GM12878 (cell line): ENCODE data around the gene CLASP2. TPM values are rescaled to one million over a fixed set of nuclear protein-coding genes. Genes with fewer than 3 reads are reported as not detected.

ENCODE experiments used
- BRCA1 ChIP-seq: IDR thresholded peaks from 2 replicates; pipeline ENCODE4 v1.6.1; 2011; ENCODE audit warnings: low read depth, low read length, improper control_type of control experiment
- DPF2 ChIP-seq: fragments of 450-650 bp; IDR thresholded peaks from 2 replicates; pipeline ENCODE4 v1.6.1; 2017; ENCODE audit warnings: mild to moderate bottlenecking
- FOS ChIP-seq: IDR thresholded peaks from 3 replicates; pipeline ENCODE4 v1.6.1; 2011; ENCODE audit warnings: borderline replicate concordance; ENCODE audit not compliant: insufficient read length; ENCODE audit errors: extremely low read depth
- HDGF ChIP-seq: fragments of 450-650 bp; IDR thresholded peaks from 2 replicates; pipeline ENCODE4 v1.6.1; 2016; ENCODE audit warnings: antibody characterized with exemption
- NFIC ChIP-seq: IDR thresholded peaks from 2 replicates; pipeline ENCODE4 v1.6.1; 2012; ENCODE audit warnings: low read depth, mild to moderate bottlenecking, inconsistent platforms, low read length, moderate library complexity
- NRF1 ChIP-seq: conservative IDR thresholded peaks from 2 replicates; pipeline ENCODE4 v1.6.1; 2011; ENCODE audit warnings: mild to moderate bottlenecking, low read depth, low read length, improper control_type of control experiment
- RB1 ChIP-seq: fragments of 450-650 bp; formaldehyde crosslinking; IDR thresholded peaks from 2 replicates; pipeline ENCODE4 v1.6.1; 2017; ENCODE audit warnings: mild to moderate bottlenecking, borderline replicate concordance
- SREBF1 ChIP-seq: IDR thresholded peaks from 2 replicates; pipeline ENCODE4 v1.6.1; 2012; ENCODE audit warnings: mild to moderate bottlenecking, low read length
- TBL1XR1 ChIP-seq: IDR thresholded peaks from 2 replicates; pipeline ENCODE4 v1.6.1; 2012; ENCODE audit warnings: low read depth, low read length, improper control_type of control experiment
- TCF3 ChIP-seq: IDR thresholded peaks from 2 replicates; pipeline ENCODE4 v1.6.1; 2012; ENCODE audit warnings: low read depth, mild to moderate bottlenecking, low read length, borderline replicate concordance; ENCODE audit not compliant: insufficient read depth
- ZNF24 ChIP-seq: fragments of 450-650 bp; IDR thresholded peaks from 2 replicates; pipeline ENCODE4 v1.6.1; 2017; ENCODE audit warnings: antibody characterized with exemption, mild to moderate bottlenecking
- polyA plus RNA-seq, 11 experiments: library from polyadenylated mRNA; depleted of rRNA in 4 of 11; unstranded in 6 of 11; stranded (reverse) in 5 of 11; fragments of >200 nt; fragmentation: Nextera tagmentation in 4 of 11; fragmentation: Illumina TruSeq in 1 of 11; extraction: Ambion mirVana in 4 of 11; extraction: Trizol in 1 of 11; gene quantifications; 1 replicate in 1 of 11; 2 replicates in 10 of 11; pipeline versions ENCODE4 v1.2.1 to v1.2.3, GENCODE V29; 2011 to 2016; ENCODE audit warnings: inconsistent platforms in 2 of 11, missing spikeins in 2 of 11, low read depth in 1 of 11
- total RNA-seq, 4 experiments: library from RNA; depleted of rRNA in 3 of 4; stranded (reverse); fragments of >200 nt in 3 of 4; fragmentation: Illumina TruSeq in 1 of 4; extraction: Trizol in 1 of 4; gene quantifications; 2 replicates each; pipeline versions ENCODE4 v1.2.1 to v1.2.3, GENCODE V29; 2013 to 2021
- TF ChIP-seq, protein P1 (sequence below): IDR thresholded peaks from 2 replicates; pipeline ENCODE4 v1.6.1; 2012; ENCODE audit warnings: improper control_type of control experiment, low read depth, low read length; ENCODE audit not compliant: insufficient replicate concordance
- TF ChIP-seq, protein P2 (sequence below): fragments of 450-650 bp; IDR thresholded peaks from 2 replicates; pipeline ENCODE4 v1.6.1; 2014; ENCODE audit warnings: mild to moderate bottlenecking
- TF ChIP-seq, protein P3 (sequence below): fragments of 450-650 bp; IDR thresholded peaks from 2 replicates; pipeline ENCODE4 v1.6.1; 2017; ENCODE audit warnings: antibody characterized with exemption, mild to moderate bottlenecking, moderate library complexity
- TF ChIP-seq, protein P4 (sequence below): fragments of 450-650 bp; IDR thresholded peaks from 2 replicates; pipeline ENCODE4 v1.6.1; 2017; ENCODE audit warnings: mild to moderate bottlenecking, moderate library complexity

Gene CLASP2
- total and polyA plus RNA-seq, 10 of the 15 experiments (the other 5 are each of a cell fraction or from before 2014, with no cell fraction given) = 4.0 to 38.3 (median 26.8) TPM

DNA sequence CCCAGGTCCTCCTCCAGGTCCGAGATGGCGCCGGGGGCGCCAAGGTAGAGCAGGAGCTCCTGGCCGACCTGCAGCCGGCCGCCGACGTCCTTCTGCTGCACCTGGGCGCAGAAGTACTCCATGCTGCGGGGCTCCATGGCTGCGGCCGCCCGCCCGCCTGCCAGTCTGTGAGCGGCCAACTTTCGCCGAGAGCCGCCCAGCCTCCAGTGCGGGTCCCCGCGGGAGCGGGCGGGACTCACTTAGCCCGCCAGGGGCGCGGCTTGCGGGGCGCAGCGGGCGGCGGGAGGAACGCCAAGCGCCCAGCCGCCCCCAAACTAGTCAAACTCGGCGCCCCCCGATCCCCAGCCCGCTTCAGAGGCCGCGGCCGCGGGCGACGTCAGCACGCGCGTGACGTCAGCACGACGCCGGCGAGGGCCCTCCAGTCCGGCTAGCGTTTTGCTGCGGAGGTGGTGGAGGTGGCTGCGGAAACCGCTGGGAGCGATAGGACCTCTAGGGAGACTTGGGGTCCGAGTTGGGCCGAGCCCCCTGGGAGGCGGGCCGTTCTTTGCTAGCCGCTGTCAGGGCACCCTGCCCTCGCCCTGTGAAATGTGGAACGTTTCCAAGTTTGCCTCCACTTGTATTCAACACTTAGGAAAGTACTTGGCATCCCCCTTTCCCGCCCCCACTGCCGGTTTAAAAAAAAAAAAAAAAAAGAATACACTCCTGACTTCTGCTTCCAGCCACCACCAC, at the start of gene CLASP2 (continued):
- no peak for TF ChIP-seq TBL1XR1
- no peak for TF ChIP-seq BRCA1
- TF ChIP-seq RB1 = no peak; the same call in 1 of the 2 replicates
- TF ChIP-seq NFIC = no peak
- 0 out of 2 replicates have a peak, but pooled peaks have one; percentile 38 for TF ChIP-seq TCF3
- TF ChIP-seq, protein P1, sequence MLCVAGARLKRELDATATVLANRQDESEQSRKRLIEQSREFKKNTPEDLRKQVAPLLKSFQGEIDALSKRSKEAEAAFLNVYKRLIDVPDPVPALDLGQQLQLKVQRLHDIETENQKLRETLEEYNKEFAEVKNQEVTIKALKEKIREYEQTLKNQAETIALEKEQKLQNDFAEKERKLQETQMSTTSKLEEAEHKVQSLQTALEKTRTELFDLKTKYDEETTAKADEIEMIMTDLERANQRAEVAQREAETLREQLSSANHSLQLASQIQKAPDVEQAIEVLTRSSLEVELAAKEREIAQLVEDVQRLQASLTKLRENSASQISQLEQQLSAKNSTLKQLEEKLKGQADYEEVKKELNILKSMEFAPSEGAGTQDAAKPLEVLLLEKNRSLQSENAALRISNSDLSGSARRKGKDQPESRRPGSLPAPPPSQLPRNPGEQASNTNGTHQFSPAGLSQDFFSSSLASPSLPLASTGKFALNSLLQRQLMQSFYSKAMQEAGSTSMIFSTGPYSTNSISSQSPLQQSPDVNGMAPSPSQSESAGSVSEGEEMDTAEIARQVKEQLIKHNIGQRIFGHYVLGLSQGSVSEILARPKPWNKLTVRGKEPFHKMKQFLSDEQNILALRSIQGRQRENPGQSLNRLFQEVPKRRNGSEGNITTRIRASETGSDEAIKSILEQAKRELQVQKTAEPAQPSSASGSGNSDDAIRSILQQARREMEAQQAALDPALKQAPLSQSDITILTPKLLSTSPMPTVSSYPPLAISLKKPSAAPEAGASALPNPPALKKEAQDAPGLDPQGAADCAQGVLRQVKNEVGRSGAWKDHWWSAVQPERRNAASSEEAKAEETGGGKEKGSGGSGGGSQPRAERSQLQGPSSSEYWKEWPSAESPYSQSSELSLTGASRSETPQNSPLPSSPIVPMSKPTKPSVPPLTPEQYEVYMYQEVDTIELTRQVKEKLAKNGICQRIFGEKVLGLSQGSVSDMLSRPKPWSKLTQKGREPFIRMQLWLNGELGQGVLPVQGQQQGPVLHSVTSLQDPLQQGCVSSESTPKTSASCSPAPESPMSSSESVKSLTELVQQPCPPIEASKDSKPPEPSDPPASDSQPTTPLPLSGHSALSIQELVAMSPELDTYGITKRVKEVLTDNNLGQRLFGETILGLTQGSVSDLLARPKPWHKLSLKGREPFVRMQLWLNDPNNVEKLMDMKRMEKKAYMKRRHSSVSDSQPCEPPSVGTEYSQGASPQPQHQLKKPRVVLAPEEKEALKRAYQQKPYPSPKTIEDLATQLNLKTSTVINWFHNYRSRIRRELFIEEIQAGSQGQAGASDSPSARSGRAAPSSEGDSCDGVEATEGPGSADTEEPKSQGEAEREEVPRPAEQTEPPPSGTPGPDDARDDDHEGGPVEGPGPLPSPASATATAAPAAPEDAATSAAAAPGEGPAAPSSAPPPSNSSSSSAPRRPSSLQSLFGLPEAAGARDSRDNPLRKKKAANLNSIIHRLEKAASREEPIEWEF = no peak
- no peak for TF ChIP-seq NRF1
- no peak for TF ChIP-seq SREBF1
- TF ChIP-seq ZNF24 = 0 out of 2 replicates have a peak, but pooled peaks have one; percentile 54
- TF ChIP-seq DPF2 = peak; percentile 84
- no peak for TF ChIP-seq FOS
- TF ChIP-seq, protein P2, sequence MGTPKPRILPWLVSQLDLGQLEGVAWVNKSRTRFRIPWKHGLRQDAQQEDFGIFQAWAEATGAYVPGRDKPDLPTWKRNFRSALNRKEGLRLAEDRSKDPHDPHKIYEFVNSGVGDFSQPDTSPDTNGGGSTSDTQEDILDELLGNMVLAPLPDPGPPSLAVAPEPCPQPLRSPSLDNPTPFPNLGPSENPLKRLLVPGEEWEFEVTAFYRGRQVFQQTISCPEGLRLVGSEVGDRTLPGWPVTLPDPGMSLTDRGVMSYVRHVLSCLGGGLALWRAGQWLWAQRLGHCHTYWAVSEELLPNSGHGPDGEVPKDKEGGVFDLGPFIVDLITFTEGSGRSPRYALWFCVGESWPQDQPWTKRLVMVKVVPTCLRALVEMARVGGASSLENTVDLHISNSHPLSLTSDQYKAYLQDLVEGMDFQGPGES = no peak
- TF ChIP-seq, protein P3, sequence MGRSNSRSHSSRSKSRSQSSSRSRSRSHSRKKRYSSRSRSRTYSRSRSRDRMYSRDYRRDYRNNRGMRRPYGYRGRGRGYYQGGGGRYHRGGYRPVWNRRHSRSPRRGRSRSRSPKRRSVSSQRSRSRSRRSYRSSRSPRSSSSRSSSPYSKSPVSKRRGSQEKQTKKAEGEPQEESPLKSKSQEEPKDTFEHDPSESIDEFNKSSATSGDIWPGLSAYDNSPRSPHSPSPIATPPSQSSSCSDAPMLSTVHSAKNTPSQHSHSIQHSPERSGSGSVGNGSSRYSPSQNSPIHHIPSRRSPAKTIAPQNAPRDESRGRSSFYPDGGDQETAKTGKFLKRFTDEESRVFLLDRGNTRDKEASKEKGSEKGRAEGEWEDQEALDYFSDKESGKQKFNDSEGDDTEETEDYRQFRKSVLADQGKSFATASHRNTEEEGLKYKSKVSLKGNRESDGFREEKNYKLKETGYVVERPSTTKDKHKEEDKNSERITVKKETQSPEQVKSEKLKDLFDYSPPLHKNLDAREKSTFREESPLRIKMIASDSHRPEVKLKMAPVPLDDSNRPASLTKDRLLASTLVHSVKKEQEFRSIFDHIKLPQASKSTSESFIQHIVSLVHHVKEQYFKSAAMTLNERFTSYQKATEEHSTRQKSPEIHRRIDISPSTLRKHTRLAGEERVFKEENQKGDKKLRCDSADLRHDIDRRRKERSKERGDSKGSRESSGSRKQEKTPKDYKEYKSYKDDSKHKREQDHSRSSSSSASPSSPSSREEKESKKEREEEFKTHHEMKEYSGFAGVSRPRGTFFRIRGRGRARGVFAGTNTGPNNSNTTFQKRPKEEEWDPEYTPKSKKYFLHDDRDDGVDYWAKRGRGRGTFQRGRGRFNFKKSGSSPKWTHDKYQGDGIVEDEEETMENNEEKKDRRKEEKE = no peak
- 0 out of 2 replicates have a peak, but pooled peaks have one; percentile 14 for TF ChIP-seq HDGF
- TF ChIP-seq, protein P4, sequence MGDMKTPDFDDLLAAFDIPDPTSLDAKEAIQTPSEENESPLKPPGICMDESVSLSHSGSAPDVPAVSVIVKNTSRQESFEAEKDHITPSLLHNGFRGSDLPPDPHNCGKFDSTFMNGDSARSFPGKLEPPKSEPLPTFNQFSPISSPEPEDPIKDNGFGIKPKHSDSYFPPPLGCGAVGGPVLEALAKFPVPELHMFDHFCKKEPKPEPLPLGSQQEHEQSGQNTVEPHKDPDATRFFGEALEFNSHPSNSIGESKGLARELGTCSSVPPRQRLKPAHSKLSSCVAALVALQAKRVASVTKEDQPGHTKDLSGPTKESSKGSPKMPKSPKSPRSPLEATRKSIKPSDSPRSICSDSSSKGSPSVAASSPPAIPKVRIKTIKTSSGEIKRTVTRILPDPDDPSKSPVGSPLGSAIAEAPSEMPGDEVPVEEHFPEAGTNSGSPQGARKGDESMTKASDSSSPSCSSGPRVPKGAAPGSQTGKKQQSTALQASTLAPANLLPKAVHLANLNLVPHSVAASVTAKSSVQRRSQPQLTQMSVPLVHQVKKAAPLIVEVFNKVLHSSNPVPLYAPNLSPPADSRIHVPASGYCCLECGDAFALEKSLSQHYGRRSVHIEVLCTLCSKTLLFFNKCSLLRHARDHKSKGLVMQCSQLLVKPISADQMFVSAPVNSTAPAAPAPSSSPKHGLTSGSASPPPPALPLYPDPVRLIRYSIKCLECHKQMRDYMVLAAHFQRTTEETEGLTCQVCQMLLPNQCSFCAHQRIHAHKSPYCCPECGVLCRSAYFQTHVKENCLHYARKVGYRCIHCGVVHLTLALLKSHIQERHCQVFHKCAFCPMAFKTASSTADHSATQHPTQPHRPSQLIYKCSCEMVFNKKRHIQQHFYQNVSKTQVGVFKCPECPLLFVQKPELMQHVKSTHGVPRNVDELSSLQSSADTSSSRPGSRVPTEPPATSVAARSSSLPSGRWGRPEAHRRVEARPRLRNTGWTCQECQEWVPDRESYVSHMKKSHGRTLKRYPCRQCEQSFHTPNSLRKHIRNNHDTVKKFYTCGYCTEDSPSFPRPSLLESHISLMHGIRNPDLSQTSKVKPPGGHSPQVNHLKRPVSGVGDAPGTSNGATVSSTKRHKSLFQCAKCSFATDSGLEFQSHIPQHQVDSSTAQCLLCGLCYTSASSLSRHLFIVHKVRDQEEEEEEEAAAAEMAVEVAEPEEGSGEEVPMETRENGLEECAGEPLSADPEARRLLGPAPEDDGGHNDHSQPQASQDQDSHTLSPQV = no peak
